ENCODE measurements around the gene NR5A2.

Gene NR5A2

DNA sequence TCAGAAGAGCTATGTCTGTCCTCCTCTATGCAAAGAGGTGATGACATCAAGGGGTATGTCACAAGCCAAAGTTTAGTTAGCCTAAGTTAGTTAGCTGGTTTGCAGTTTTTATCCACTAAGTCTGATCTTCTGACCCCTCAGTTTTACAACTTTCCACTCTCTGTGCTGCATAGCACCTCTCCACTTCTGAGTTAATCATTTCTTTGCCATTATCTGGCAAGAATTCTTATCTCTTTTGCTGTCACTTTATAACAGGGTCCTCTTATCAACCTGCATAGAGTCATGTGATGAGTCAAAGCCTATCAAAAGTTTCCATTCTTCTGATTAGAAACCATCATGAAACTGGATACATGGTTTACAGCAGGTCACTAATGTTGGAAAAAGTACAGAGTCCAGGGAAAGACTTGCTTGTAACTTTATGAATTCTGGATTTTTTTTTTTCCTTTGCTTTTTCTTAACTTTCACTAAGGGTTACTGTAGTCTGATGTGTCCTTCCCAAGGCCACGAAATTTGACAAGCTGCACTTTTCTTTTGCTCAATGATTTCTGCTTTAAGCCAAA lies at the start of gene NR5A2:
Gene NR5A2, plus strand, starts transcription at position 447 of the 560 bp plus-strand sequence. CDS start 138 bp downstream, outside the sequence.
- Mint-ChIP-seq H3K9me3 (no peaks in the 10 kb centered on the region), H3K36me3 (no peaks in the 10 kb centered on the region), H3K4me1 (peaks cover 5% of the 10 kb centered on the region), H3K27ac (peak within 1 kb of the TSS; percentile 17), H3K27me3 (peaks cover 48% of the 10 kb centered on the region), H3K4me3 (no peak within 1 kb of the TSS)

DNA sequence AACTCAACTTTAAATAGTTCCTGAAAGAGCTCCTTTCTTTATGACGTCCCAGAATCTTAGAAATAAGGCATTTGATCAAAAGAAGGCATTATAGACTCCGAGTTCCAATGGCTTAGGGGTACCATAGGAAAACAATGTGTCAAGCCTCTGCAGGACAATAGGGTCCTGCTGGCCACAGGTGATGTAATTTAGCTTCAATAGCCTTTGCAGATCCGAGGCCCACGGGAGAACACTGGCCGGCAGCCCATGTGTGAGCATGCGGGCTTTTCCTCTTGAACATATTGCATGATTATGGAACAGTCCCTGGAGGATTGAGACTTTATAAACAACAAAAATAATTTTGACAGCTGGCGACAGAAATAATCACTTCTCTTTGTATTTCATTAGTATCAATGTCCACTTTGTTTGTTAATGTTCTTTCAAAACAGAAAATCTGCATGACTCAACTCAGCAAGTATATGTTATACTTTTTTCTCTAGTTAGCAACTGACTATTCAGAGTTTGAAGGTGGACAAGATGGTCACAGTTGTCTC lies 49.0 kb upstream of the NR5A2 start:
- Mint-ChIP-seq H3K27me3 (peaks cover 5% of the 10 kb centered on the region), H3K27ac (no peak overlapping the region), H3K9me3 (no peaks in the 10 kb centered on the region), H3K4me3 (no peak overlapping the region), H3K36me3 (no peaks in the 10 kb centered on the region), H3K4me1 (no peaks in the 10 kb centered on the region)

DNA sequence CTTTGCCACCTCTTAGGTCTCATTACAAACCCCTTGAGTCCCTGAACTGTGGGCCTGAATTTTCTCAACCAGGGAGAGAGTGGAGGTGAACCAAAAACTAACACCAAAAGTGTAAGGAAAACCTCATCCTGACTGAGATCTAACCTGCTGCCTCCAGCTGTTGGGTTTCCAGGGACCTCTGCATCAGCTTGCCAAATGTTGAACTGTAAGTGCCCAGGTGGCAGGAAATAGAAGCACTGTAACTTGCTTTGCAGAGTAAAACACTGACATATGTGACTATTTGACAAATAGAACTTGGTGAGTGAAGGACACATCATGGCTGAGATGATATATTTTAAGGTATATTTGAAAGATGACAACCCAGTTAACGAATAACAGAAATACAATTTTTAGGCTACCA lies 48.4 kb upstream of the NR5A2 start:
- Mint-ChIP-seq H3K9me3 (no peaks in the 10 kb centered on the region), H3K36me3 (no peaks in the 10 kb centered on the region), H3K27ac (no peak overlapping the region), H3K4me1 (no peaks in the 10 kb centered on the region), H3K27me3 (peaks cover 5% of the 10 kb centered on the region), H3K4me3 (no peak overlapping the region)

DNA sequence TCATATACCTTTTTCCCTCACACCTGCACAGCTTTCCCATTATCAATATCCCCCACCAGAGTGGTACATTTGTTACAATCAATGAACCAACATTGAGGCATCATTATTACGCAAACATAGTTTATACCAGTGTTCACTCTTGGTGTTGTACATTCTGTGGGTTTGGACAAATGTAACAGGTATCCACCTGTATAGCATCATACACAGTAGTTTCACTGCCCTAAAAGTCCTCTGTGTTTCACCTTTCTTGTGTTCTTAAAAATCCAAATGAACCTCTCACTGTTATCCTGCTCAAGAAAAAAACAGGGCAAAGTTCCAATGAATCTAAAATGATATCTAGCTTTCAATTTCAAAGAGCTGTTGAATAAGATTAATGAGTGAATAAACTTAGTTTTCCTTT lies 45.9 kb upstream of the NR5A2 start:
- Mint-ChIP-seq H3K9me3 (no peaks in the 10 kb centered on the region), H3K36me3 (no peaks in the 10 kb centered on the region), H3K27ac (no peak overlapping the region), H3K4me3 (no peak overlapping the region), H3K4me1 (no peaks in the 10 kb centered on the region), H3K27me3 (peaks cover 3% of the 10 kb centered on the region)

DNA sequence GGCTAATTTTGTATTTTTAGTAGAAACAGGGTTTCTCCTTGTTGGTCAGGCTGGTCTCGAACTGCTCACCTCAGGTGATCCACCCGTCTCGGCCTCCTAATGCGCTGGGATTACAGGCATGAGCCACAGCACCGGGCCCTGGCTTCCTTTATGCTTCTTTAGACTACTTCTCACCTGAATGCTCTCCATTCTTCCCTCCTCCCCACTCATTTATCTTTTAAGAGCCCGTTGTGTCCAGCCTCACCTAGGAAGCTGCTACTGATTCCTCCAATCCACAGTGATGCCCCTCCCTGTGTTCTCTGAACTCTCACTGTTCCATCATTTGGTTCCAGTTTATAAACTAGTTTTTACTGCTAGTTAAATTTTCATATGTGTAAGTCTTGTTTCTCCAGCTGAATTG lies 44.9 kb upstream of the NR5A2 start:
- H3K27me3 Mint-ChIP-seq = no peaks in the 10 kb centered on the region
- no peak overlapping the region for H3K4me3 Mint-ChIP-seq
- no peak overlapping the region for H3K27ac Mint-ChIP-seq
- H3K4me1 Mint-ChIP-seq = no peaks in the 10 kb centered on the region
- no peaks in the 10 kb centered on the region for H3K36me3 Mint-ChIP-seq
- H3K9me3 Mint-ChIP-seq = no peaks in the 10 kb centered on the region

DNA sequence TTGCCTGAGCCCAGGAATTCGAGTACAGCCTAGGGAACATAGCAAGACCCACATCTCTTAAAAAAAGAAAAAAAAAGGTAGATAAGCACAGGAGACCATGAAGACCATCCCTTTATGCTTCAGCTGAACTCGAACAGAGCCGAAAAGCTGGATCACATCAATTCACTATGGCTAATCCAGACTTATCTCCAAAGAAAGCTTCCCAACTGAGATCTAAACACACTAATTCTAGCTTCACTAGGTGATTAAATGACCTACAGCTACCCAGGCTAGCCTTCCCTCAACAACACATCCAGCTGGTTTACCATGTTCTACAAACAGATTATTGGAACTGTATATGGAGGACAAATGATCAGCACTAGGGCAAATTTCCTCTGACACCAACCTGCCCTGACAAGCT lies 44.0 kb upstream of the NR5A2 start:
- no peak overlapping the region for H3K4me3 Mint-ChIP-seq
- H3K9me3 Mint-ChIP-seq = no peaks in the 10 kb centered on the region
- H3K27ac Mint-ChIP-seq = no peak overlapping the region
- H3K27me3 Mint-ChIP-seq = no peaks in the 10 kb centered on the region
- no peaks in the 10 kb centered on the region for H3K4me1 Mint-ChIP-seq
- H3K36me3 Mint-ChIP-seq = no peaks in the 10 kb centered on the region

DNA sequence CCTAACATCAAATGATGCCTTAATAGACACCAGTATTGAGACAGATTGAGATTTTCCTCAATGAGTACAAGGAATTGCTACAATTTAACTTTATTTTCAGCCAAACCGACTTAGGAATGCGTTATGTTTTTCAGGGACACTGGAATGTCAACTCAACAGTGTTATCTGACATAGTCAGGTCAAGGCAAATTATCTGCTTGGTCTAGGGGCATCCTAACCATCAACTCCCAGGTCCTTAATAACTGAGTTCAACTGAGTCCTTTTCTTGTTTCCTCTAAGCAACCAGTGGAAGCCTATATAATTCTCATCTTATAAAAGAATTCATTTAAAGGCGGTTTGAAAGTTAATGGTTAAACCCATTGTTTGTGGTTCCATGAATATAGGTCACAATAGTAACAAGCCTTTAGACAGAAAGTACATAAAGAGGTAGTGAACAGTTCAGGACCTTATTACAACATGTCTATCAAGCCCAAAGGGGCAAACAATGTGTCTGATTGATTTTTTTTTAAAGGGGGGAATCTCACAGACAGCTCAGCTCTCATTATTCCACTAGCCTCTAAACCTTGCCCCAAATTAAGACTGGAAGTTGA lies 32.3 kb upstream of the NR5A2 start:
- Mint-ChIP-seq H3K4me1 (no peaks in the 10 kb centered on the region), H3K4me3 (no peak overlapping the region), H3K27me3 (no peaks in the 10 kb centered on the region), H3K27ac (no peak overlapping the region), H3K9me3 (no peaks in the 10 kb centered on the region), H3K36me3 (no peaks in the 10 kb centered on the region)

DNA sequence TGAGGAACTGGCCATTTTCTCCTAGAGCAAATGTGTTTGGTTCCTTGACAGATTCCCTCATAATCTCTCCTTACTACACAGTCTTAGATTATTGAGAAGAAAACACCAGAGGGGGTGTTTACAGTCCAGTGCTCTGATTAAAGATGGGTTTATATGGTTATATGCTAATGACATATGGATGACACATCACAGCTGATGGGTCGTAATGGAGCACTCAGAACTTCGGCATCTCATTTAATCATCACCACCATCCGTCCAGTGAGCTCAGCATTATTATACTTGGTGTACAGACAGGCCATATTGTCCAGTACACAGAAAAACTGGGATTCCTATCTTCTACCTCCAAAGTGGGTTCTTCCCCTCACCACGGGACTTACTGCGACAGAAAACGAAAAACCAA lies 22.3 kb upstream of the NR5A2 start:
- H3K36me3 Mint-ChIP-seq = no peaks in the 10 kb centered on the region
- H3K4me1 Mint-ChIP-seq = no peaks in the 10 kb centered on the region
- no peak overlapping the region for H3K4me3 Mint-ChIP-seq
- H3K27me3 Mint-ChIP-seq = no peaks in the 10 kb centered on the region
- no peak overlapping the region for H3K27ac Mint-ChIP-seq
- H3K9me3 Mint-ChIP-seq = no peaks in the 10 kb centered on the region

DNA sequence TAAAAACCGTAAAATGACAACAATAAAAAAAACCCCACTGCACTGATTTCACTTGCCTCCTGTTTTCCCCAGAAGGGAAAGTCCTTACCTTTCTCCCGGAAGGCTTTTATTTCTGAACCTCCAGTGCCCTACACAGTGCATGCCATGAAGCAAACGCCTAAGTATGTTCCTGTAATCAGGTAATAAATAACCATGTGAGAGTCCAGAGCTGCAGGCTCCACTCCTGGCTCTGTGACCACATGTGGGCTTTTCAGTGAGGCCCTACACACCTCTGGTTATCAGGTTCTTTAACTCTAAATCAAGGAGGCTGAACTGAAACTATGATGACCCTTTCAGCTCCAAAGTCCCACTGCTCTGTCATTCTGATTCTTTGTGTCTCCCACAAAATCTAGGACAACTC lies 20.8 kb upstream of the NR5A2 start:
- Mint-ChIP-seq H3K27ac (no peak overlapping the region), H3K4me1 (no peaks in the 10 kb centered on the region), H3K36me3 (no peaks in the 10 kb centered on the region), H3K9me3 (no peaks in the 10 kb centered on the region), H3K4me3 (no peak overlapping the region), H3K27me3 (no peaks in the 10 kb centered on the region)

DNA sequence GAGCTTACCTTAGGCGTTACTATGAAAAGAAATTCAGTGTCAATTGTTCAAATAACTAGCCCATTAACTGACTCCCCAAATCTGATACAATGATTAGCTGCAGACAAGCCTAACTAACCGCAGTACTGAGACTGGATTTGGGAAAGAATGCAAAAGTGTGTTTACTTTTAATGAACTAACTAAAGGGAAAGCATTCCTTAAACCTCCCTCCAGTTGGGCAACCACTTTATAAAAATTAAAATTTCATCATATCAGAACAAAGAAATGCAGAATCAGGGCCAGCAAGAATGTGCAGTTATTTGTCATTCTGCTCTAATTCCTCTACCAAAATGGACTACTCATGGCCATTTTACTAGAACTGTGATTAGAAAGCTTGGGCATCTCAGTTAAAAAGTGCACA lies 11.7 kb upstream of the NR5A2 start:
- Mint-ChIP-seq H3K27me3 (peaks cover 8% of the 10 kb centered on the region), H3K4me1 (no peaks in the 10 kb centered on the region), H3K27ac (no peak overlapping the region), H3K36me3 (no peaks in the 10 kb centered on the region), H3K4me3 (no peak overlapping the region), H3K9me3 (no peaks in the 10 kb centered on the region)

DNA sequence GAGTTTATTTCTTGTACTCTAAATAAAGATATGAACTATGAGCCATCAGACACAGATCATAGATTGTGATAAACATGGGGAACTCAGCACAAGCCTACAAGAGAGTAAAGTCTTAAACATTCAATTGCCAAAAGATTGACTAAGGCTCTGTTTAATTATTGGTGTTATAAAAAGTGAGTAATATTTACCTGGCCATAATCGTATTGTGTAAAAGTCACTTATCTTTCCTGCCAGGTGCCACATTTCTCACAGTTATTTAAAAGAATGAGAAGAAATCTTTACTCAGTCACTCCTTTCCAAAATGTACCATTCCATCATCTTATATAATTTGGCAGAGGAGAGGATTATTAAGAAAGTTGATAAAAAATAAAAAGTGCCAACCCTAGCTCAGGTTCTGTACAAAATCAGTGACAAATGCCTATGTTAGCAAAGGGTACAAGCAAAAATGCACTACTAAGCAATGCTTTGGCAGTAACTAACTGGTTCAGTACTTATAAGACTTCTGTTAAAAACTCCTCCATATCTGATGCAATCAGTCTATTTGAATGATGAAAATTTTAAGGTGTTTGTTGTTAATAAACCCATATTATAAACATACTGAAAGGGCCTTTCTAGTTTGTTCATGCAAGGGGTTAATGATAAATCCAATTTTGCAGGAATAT lies 5.8 kb upstream of the NR5A2 start:
- H3K27me3 Mint-ChIP-seq = peaks cover 15% of the 10 kb centered on the region
- no peak overlapping the region for H3K27ac Mint-ChIP-seq
- H3K9me3 Mint-ChIP-seq = no peaks in the 10 kb centered on the region
- no peak overlapping the region for H3K4me3 Mint-ChIP-seq
- H3K4me1 Mint-ChIP-seq = no peaks in the 10 kb centered on the region
- no peaks in the 10 kb centered on the region for H3K36me3 Mint-ChIP-seq

DNA sequence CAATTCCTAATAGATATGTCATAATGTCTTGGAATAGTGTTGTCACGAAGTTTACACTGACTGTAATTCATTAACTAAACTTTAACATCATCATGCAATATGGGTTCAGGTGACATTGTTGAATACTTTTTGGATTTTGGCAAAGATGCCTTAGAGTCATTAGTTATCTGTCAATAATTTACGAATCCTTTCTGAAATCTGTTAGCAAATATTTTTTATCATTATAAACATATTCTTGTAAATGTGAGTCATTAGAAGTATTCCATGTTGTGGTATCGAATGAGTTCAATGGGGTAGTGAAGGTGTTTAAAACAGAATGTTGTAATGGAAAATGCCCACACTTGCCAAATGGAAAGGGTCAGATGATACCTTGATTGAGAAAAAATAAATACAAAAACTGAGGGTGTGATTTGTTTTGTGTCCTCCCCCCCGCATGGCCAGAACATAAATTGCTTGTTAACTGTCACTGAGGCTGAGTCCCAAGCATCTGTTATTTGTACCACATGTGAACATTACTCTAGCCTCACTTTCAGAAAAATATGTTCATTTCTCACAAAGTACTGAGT lies 5.2 kb upstream of the NR5A2 start:
- H3K36me3 Mint-ChIP-seq = no peaks in the 10 kb centered on the region

DNA sequence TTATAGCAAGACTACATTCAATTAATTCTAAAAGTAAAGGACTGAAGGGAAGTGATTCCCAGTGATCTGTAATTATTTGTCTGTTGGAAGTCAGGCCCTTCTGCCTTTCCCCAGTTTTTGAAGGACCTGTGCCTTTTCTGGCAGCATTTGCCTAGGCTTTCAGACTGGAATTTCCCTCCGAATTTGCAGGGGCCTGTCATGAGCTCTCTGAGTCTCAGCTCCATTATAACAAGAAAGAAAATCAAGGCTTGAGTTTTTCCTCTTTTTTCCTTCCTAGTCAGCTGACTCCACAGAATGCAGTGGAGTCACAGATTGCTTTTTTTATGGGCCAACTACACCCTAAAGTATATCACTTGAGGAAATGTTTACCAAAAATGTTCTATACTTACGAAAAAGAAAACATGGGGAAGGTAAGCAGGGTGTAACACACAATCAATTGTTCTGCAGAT lies 1.1 kb downstream of the NR5A2 start:
- Mint-ChIP-seq H3K27me3 (peaks cover 48% of the 10 kb centered on the region), H3K27ac (no peak overlapping the region), H3K4me1 (peaks cover 5% of the 10 kb centered on the region), H3K9me3 (no peaks in the 10 kb centered on the region), H3K36me3 (no peaks in the 10 kb centered on the region), H3K4me3 (peak overlapping the region; percentile 64)

More for the DNA sequence above, 5.2 kb upstream of the NR5A2 start:
- Mint-ChIP-seq H3K4me3 (no peak overlapping the region), H3K9me3 (no peaks in the 10 kb centered on the region), H3K27me3 (peaks cover 18% of the 10 kb centered on the region), H3K4me1 (no peaks in the 10 kb centered on the region), H3K27ac (no peak overlapping the region)

DNA sequence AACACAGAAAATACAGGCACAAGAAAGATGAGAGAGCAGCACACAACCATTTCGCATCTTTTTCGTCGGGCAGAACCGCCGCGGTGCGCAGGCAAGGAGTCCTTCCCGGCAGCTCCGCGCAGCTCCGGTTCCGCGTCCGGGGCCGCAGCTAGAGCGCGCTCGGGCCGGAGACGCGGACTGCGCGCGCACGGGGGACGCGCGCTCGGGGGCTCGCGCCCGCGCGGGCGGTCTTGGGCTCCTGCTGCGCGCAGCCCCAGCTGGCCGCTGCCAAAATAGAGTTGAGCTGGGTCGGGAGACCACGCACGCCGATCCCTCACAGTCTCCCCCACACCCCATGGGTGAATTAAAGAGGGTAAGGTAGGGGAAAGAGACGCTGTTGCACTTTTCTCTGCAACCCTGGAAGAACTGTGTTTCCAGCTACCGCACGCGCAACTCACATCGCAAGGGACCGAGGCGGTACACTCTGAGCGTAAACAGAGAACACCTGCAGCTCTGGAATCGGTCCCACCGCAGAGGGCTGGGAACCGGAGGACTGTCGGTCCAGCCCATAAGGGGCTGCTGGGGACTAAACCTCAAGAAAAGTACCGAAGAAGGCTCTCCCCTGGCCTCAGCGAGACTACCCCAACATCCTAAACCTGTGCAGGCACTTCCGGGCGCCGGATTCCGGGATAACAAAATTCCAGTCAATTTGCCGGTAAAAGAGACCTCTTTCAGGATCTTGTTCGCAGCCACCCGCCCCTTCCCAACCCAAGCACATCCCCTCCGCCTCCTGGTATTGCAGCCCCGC lies 1.7 kb downstream of the NR5A2 start:
- Mint-ChIP-seq H3K36me3 (no peaks in the 10 kb centered on the region), H3K27ac (no peak overlapping the region), H3K4me1 (peaks cover 5% of the 10 kb centered on the region), H3K4me3 (peak overlapping the region; percentile 64), H3K9me3 (no peaks in the 10 kb centered on the region), H3K27me3 (peaks cover 44% of the 10 kb centered on the region)

DNA sequence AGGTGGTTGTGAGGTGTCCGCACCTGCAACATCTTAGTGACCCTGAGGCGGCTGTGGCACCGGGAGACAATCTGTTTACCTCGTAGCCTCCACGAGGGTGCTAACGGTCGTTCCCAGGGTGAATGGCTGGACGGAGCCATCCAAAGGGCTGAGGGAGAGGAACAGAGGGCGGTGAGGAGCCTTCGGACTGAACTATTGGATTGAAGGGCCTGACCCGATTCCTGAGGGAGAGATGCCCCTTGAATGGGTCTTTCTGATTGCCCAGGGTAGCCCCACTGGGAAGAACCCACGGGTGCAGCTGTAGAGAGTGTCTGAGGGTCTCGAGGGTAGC lies 2.3 kb downstream of the NR5A2 start:
- no peaks in the 10 kb centered on the region for H3K9me3 Mint-ChIP-seq

More for the DNA sequence above, 2.3 kb downstream of the NR5A2 start:
- Mint-ChIP-seq H3K27me3 (peaks cover 44% of the 10 kb centered on the region), H3K4me3 (peak overlapping the region; percentile 49), H3K4me1 (peaks cover 5% of the 10 kb centered on the region), H3K27ac (no peak overlapping the region), H3K36me3 (no peaks in the 10 kb centered on the region)

Data from activated naive CD4-positive, alpha-beta T cell treated with anti-CD3 and anti-CD28 coated beads, Interleukin-2, amount 50 U/mL, for 24 hours (primary cell).